ENCODE data around the gene SETD6.

- TF ChIP-seq, protein P1, sequence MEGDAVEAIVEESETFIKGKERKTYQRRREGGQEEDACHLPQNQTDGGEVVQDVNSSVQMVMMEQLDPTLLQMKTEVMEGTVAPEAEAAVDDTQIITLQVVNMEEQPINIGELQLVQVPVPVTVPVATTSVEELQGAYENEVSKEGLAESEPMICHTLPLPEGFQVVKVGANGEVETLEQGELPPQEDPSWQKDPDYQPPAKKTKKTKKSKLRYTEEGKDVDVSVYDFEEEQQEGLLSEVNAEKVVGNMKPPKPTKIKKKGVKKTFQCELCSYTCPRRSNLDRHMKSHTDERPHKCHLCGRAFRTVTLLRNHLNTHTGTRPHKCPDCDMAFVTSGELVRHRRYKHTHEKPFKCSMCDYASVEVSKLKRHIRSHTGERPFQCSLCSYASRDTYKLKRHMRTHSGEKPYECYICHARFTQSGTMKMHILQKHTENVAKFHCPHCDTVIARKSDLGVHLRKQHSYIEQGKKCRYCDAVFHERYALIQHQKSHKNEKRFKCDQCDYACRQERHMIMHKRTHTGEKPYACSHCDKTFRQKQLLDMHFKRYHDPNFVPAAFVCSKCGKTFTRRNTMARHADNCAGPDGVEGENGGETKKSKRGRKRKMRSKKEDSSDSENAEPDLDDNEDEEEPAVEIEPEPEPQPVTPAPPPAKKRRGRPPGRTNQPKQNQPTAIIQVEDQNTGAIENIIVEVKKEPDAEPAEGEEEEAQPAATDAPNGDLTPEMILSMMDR (IDR thresholded peaks at IDR 0.05; ENCODE audit: low read depth, low read length): no peak
- no peak for TF ChIP-seq EZH2phosphoT487 (IDR thresholded peaks at IDR 0.05; ENCODE audit: low read depth)
Measured at GRCh38 chr16:58481226-58481869, 34.0 kb upstream of the SETD6 start.
